AG09309 (cell line): ENCODE data around the gene UPK3A.
"Not testable (repeated sequence)": the region's sequence is repeated elsewhere in the genome, so short reads cannot be mapped to it uniquely, and the experiment has no call there.

Experiments
- DNase-seq: peaks from one replicate; pipeline ENCODE4 v3.0.0-alpha.2; 2010; ENCODE audit warnings: low read depth
- H3K4me3 ChIP-seq: 2 replicates; pipeline ENCODE4 v1.5.1; 2011; ENCODE audit warnings: mild to moderate bottlenecking, low read depth, low read length, moderate library complexity; ENCODE audit not compliant: control insufficient read depth
- CTCF ChIP-seq: IDR thresholded peaks from 2 replicates; pipeline ENCODE4 v1.5.1; 2011; ENCODE audit warnings: mild to moderate bottlenecking, low read depth, low read length, inconsistent platforms; ENCODE audit not compliant: insufficient read depth, control insufficient read depth; ENCODE audit errors: missing control alignments

UPK3A gene

DNA sequence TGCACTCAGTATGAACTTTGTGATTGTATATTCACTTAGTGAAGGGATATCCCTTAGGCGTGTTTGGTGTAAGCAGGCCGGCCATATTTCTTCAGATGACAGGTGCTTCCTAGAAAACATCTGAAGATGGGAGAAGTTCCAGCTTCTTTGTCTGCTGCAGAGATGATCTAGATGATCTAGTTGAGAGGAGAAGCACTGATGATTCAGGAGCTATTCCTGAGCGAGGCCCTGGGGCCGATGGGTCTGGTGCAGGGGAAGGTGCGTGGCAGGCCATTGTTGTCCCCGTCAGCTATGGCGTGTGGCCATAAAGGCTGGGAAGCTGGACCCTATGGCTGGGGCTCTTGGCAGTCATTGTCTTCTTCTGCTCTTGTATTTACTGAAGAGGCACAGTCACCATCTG lies 38.9 kb downstream of the UPK3A start:
- H3K4me3 ChIP-seq: no peak overlapping the region
- no peak for DNase-seq
- TF ChIP-seq CTCF: no peak

DNA sequence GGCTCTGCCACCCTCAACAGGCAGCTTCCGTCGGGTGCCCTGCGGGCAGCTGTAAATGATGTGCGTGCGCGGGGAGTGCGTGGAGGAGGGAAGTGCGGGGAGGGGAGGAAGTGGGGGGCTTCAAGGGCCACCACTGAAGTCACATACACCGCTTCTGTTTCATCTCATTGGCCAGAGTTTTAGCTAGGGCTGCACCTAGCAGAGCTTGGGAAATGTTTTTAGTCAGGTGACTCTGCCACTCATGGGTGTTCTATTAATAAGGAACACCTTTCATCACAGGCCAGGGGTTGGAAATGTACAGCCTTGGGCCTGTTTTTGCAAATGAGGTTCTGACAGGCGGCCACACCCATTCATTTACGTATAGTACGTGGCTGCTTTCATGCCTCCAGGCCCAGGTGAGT lies 39.6 kb downstream of the UPK3A start:
- no peak for TF ChIP-seq CTCF
- no peak for DNase-seq
- no peak overlapping the region for H3K4me3 ChIP-seq

- H3K4me3 ChIP-seq: not testable (repeated sequence)
These were observed 43.5 kb downstream of the UPK3A start for GRCh38 chr22:45328261-45328660.

DNA sequence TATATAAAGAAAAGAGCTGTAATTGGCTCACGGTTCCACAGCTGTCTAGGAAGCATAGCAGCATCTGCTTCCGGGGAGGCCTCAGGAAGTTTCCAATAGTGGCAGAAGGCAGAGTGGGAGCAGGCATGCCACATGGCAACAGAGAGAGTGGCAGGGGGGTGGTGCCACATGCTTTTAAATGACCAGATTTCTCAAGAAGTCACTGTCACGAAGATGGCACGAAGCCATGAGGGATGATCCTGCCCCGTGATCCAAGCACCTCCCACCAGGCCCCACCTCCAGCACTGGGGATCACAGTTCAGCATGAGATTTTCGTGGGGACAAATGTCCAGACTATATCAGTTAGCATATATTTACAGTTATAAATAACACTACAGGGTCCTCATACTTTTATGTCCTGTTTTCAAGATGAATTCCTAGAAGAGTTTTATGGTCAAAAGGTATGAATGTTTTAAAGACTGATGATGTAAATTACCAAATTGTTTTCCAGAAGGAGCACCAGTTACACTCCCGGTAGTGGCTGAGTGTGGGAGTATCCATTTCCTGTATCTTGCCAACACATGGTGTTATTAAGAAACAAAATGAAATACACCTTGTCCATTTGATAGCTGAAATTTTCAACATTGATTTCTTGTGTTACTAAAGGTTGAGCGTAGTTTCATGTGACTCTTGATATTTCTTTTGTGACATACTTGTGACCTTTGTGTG lies 44.2 kb downstream of the UPK3A start:
- TF ChIP-seq CTCF: no peak
- no peak overlapping the region for H3K4me3 ChIP-seq
- DNase-seq: no peak

More at GRCh38 chr22:45328261-45328660, 43.5 kb downstream of the UPK3A start:
- DNase-seq: not testable (repeated sequence)

DNA sequence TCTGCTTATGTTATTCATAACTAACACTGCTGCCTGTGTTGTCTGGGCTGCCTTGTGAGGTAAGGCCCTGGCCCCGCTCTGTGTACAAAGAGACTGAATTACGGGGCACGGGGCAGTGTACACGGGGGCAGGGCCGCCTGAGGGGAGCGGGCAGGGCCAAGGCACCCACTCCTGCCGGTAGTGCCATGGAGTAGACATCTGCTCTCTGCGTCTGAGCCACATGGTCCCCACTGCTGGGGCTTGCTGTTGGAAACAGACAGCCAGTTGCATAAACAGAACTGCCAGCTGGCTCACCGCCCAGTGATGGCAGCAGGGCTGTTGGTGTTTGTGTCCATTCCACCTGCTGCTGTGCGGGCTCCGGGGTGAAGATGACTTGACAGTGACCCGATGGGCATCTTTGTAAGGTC lies 44.8 kb downstream of the UPK3A start:
- no peak overlapping the region for H3K4me3 ChIP-seq
- no peak for TF ChIP-seq CTCF
- DNase-seq: no peak

GRCh38 chr22:45330548-45330947 lies 45.8 kb downstream of the UPK3A start:
- DNase-seq: no peak
- no peak overlapping the region for H3K4me3 ChIP-seq
- no peak for TF ChIP-seq CTCF

DNA sequence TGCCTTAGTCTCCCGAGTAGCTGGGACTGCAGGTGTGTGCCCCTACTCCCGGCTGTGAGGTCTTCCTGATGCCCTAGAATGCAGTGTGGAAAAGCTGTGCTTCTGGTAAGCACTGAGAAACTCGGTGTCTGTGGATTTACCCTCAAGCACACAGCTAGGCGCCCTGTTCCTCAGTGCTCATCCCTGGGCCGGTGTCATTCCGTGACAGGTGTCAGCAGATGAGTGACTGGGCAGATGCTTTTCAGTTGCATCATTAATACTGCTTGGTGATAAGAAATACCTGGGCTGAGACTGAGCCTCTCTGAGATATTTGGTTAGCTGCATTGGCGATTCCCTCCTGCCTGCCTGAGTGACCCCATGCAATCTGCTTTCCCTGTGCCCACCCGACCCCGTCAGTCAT lies 46.7 kb downstream of the UPK3A start:
- no peak for DNase-seq
- H3K4me3 ChIP-seq: no peak overlapping the region
- no peak for TF ChIP-seq CTCF
